CMK (cell line): Measurements from ENCODE around the gene MEG3.
"Not testable (repeated sequence)": the region's sequence is repeated elsewhere in the genome, so short reads cannot be mapped to it uniquely, and the experiment has no call there.

Experiments
- DNase-seq: peaks from one replicate; pipeline ENCODE4 v3.0.0-alpha.2; 2010; ENCODE audit warnings: low read depth

MEG3 gene

GRCh38 chr14:100816286-100816949 lies 9.5 kb upstream of the MEG3 start:
- no peak for DNase-seq

DNA sequence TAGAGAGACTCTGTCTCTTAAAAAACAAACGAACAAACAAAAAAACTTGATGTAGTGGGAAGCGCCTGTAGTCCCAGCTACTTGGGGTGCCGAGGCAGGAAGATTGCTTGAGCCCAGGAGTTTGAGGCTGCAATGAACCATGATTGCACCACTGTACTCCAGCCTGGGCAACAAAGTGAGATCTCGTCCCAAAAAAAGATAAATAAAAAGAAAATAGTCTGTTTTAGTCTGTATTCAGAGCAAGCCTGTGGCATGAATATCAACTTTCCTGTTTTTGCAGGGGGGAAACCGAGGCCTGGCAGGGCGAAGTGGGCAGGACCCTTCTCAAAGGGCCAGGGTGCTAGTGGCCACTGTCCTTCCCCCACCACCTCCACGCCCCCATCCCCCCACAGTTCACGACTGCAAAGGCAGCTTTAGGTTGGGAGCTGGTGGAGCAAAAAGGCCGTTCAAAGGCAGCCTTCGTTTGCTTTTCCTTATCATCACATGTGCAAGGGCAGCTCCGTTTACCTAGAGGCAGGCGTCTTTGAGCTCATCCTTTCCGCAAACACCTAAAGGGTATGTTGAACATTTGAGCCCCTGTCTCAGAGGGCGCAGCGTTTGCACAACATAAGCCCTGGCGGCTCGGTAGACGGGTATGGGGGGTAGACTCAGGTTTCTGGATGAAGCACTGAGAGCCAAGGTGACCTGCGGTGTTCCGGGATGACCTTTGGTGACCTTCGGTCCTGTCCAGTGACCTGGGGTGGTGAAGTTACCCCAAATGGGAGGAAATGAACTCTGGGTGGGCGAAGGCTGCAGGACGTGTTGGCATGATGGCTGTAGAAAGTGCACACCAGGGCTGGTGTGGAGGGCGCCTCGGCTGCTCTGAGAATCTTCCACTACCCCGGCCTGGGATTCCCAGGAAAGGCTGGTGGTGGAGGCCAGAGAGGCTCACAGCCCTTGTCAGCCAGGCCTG lies 8.7 kb upstream of the MEG3 start:
- no peak for DNase-seq

- no peak for DNase-seq
Observed at GRCh38 chr14:100818221-100818699, 7.7 kb upstream of the MEG3 start.

DNA sequence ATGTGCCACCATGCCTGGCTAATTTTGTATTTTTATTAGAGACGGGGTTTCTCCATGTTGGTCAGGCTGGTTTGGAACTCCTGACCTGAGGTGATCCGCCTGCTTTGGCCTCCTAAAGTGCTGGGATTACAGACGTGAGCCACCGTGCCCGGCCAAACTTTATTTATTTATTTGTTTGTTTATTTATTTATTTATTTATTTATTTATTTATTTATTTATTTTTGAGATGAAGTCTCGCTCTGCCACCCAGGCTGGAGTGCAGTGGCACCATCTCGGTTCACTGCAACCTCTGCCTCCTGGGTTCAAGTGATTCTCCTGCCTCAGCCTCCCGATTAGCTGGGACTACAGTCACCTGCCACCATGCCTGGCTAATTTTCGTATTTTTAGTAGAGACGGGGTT lies 7.0 kb upstream of the MEG3 start:
- not testable (repeated sequence) for DNase-seq

DNA sequence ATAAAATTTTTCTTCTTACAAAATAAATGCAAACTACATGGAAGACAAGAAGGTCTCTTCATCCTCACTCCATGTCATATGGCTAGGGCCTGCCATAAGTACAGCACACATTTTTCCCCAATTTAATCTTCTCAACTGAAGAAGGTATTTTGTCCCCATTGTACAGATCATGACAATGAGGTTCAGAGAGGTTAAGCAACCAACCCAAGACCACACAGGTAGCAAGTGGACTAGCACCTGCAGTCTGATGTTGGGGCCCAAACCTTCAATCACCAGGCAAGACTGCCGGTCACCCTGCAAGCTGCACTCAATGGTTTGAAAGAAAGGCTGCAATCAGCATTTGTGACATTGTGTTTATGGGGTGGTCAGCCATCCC lies 6.5 kb upstream of the MEG3 start:
- DNase-seq: no peak

- no peak for DNase-seq
Observed at GRCh38 chr14:100819829-100820475, 6.0 kb upstream of the MEG3 start.

DNA sequence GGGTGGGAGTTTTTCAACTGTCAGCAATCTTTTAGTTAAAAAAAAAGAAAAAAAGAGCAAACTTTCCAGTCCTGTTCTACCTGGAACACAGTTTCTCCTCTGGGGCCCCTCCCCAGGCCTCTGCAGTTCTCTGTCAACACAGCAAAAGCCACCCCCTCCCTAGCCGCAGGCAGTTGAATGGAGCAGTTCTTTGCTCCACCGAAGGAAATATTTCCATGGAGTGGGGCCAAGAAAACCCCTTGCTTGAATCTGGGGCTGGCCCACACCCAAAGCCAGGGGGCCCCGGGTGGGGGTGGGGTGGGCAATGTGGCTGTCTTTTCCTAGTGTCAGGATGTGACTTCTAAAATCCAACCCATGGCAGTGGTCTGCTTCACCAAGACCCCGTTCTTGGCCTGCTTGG lies 5.0 kb upstream of the MEG3 start:
- DNase-seq: no peak

- DNase-seq: no peak
Observed at GRCh38 chr14:100822013-100822412, 3.9 kb upstream of the MEG3 start.

DNA sequence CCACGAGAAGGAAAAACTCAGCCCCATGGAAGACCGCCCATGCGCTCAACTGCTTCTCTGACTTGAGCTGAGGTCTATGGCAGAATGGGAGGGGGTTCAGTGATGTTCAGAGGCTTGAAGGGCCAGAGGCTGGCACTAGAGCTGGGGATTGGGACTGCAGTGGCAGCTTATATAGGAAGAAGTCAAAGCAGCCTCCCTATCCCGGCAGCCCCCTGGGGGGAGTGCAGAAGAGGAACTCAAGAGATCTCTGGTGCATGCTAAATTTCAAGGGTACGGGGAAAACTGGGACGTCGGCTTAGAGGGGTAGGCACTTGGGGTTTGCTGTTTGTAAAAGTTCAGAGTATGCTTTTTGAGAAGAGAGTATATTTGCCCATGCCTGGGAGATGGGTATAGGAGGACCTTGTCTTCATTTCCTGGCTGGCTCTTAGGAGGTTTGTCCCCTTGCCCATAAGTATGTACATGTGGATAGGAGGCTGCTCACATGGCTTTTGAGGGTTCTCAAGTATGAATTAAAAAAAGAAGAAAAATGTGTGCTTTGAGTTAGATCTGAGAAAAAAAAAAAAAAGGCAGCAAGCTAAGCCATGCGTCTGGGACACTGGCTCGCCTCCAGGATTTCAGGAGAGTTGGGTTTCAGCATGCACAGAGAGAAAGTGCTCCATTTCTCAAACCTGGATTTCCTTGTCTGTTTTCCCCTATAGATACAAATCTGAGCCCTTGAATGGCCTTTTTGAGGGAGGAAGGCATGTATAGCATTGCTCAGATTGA lies 3.2 kb upstream of the MEG3 start:
- DNase-seq: no peak

GRCh38 chr14:100823413-100824080 lies 2.4 kb upstream of the MEG3 start:
- DNase-seq: no peak

DNA sequence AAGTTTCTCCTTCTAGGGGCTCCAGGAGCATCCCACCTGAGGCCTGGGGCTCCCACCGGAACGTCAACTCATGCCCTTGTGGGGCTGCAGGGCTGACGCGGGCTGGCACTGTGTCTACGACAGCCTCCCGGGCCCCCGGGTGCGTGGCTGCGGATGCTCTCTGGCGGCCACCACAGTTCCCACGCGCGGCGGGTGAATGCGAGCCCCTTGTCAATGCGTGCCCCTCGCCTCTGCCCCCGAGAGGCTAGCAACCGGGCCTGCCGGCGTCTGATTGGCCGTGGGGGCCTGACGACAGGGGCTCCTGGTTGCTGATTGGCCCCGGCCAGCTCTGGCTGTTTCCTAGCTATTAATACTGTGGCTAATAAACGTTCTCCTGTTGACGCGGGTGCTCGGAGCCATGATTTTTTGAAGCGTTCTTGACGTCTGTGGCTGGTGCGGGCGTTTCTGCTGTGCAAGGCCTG lies 1.8 kb upstream of the MEG3 start:
- no peak for DNase-seq

GRCh38 chr14:100824901-100825712 lies 811 bp upstream of the MEG3 start:
- no peak for DNase-seq

DNA sequence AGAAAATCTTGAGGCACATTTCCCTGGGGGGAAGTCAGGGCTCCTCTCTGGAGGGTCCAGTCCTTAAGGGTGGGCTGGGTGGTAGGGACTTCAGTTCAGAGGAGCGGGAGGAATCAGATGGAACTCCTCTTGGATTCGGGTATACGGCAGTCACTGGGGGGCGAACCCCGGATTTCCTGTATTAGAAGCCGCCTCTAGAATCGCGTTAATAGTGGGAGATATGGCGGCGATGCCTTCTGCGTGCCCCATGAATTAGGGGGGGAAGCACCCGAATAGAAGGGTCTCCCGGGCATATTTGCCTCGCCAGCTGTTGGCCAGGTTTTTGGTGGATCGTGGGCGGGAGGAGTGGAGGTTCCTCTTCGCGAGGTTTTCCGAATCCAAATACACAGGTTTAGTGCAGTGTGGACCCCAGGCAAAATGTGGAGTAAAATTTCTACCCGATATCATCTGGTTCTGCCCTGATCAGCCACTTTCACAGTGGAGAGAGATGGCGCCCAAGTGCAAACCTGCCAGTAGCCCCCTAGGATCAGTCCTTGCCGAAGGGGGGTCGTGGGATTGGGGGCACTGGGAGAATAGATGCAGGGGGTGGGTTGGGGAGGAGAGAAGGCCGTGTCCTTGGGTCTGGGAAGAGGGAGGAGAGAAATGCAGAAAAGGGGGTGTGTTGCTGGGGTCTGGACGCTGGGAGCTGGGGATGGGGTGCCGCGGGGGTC lies 628 bp downstream of the MEG3 start:
- no peak for DNase-seq

GRCh38 chr14:100827101-100828021 lies 1.4 kb downstream of the MEG3 start:
- no peak for DNase-seq

- DNase-seq: no peak
Observed at GRCh38 chr14:100828031-100828769, 2.3 kb downstream of the MEG3 start.

DNA sequence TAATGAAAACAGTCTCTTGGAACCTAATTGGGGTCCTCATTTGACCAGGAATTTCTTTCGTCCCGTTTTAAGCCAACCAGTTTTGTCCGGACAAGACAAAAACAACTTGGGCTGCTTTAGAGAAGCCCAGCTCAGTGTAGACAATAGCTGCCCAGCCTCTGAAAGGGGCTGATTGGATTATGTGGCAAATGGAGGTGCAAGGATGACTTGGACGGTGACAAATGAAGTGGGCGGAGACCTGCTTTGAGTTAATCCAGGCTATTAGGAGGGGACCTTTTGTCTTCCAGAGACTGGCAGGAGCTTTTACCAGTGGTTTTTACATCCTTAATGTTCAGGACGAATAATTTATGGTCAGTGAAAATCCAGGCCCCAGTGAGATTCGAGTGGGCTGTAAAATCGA lies 4.8 kb downstream of the MEG3 start:
- no peak for DNase-seq

DNA sequence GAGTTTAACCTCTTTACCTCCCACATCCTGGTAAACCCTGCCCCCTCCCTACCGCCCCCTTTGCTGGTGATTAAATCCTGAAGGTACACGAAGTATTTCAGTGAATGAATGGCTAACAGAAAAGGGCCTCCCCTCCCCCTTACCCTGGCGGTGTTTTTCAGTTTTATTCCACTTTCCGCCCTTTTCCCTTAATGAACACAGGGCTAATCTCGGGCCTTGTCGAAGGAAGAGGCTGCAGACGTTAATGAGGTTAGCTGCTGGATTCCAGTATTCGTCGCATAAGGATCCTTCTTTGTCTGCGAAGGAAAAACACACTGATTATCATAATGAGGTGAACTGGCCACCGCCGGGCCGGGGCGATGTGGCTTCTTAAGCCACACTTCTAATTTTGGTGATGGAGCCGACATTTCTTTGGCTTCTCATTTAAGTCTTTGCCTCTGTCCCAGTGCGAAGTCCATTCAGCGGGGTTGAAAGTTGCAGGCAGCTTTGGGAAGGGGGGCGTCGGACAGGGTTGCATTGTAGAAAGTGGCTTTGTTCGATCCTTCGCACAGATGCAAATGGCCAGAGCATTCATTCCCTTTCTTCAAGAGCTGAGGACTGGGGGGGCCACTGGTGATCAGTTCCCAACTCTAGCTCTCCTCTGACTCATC lies 6.5 kb downstream of the MEG3 start:
- no peak for DNase-seq
